Cardiac fibroblast (primary cell): ENCODE measurements around the gene PRMT7.

Source experiments
- DNase-seq, 2 donors: peaks; one replicate each; pipeline versions ENCODE4 v3.0.0 to v3.0.0-alpha.2; 2010; ENCODE audit warnings: low read depth in 2 of 2
- H3K4me3 ChIP-seq, 2 donors: replicated peaks in 1 of 2; 1 replicate in 1 of 2; 2 replicates in 1 of 2; pipeline ENCODE4 v1.5.1; 2011; ENCODE audit warnings: low read depth in 2 of 2, low read length in 2 of 2, mild to moderate bottlenecking in 2 of 2, moderate library complexity in 1 of 2
- TF ChIP-seq, protein P1 (sequence below): IDR thresholded peaks from one replicate; pipeline ENCODE4 v1.5.1; 2011; ENCODE audit warnings: low read depth, mild to moderate bottlenecking, low read length, inconsistent platforms

Gene PRMT7

DNA sequence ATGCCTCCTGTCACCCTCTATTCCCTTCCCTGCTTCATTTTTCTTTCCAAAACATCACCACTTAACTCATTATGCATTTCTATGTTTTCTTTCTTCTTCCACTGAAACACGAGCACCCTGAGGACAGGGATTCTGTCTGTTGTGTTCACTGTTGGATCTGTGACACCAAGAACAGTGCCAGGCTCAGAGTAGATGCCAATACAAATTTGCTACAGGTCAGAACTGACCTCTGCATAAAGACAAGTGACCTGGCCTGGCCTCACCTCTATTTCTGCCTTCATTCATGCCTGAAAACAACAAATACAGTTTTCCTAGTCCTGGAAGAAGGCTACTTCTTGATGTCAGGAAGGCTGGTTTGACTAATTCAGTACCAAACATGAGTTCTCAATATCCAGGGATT lies 92.4 kb downstream of the PRMT7 start:
- TF ChIP-seq, protein P1, sequence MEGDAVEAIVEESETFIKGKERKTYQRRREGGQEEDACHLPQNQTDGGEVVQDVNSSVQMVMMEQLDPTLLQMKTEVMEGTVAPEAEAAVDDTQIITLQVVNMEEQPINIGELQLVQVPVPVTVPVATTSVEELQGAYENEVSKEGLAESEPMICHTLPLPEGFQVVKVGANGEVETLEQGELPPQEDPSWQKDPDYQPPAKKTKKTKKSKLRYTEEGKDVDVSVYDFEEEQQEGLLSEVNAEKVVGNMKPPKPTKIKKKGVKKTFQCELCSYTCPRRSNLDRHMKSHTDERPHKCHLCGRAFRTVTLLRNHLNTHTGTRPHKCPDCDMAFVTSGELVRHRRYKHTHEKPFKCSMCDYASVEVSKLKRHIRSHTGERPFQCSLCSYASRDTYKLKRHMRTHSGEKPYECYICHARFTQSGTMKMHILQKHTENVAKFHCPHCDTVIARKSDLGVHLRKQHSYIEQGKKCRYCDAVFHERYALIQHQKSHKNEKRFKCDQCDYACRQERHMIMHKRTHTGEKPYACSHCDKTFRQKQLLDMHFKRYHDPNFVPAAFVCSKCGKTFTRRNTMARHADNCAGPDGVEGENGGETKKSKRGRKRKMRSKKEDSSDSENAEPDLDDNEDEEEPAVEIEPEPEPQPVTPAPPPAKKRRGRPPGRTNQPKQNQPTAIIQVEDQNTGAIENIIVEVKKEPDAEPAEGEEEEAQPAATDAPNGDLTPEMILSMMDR: no peak
- no peak for DNase-seq
- H3K4me3 ChIP-seq: no peak overlapping the region

DNA sequence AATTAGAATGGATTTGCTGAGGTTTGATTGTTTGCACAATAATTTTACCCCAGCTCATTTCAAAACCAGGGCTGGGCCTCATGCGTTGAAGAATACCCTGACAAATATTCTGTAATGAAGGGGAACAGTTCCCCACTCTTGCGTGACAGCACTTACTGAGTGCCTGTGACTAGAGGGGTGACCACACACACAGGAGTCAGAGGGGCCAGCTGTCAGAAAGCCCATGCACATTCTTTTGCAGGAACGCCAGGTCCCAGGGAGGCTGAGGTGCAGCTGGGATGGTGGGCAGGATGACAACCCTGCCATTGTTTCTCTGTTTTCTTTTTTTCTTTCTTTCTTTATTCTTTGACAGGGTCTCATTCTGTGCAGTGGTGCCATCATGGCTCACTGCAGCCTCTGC lies 92.9 kb downstream of the PRMT7 start:
- no peak for DNase-seq
- TF ChIP-seq, protein P1: no peak

DNA sequence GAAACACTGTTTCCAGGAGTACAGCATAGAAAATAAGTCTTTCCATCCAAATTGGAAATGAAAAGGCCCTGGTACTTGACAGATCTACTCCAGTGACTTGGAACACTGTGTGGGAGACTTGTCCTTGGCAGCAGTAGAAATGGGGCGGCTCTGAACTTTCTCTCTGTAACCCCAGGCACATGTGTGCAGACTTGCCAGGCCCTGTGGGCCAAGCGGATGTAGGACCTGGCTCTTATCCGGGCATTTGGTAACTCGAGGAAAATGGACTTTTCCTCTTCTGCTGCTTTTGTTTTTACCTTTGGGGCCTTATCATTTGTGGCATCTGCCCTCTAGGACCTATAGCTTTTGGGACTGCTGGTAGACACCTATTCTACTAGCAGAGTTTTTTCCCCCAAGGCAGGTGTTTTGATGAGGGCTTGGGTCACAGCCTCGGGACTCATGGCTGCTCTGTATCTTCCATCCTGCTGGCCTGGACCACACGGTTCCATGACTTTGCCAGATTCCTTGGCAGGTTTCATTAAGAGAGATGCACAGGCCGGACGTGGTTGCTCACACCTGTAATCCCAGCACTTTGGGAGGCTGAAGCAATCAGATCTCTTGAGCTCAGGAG lies 94.0 kb downstream of the PRMT7 start:
- TF ChIP-seq, protein P1: no peak
- no peak for DNase-seq
- no peak overlapping the region for H3K4me3 ChIP-seq

More for the DNA sequence above, 92.9 kb downstream of the PRMT7 start:
- no peak overlapping the region for H3K4me3 ChIP-seq

DNA sequence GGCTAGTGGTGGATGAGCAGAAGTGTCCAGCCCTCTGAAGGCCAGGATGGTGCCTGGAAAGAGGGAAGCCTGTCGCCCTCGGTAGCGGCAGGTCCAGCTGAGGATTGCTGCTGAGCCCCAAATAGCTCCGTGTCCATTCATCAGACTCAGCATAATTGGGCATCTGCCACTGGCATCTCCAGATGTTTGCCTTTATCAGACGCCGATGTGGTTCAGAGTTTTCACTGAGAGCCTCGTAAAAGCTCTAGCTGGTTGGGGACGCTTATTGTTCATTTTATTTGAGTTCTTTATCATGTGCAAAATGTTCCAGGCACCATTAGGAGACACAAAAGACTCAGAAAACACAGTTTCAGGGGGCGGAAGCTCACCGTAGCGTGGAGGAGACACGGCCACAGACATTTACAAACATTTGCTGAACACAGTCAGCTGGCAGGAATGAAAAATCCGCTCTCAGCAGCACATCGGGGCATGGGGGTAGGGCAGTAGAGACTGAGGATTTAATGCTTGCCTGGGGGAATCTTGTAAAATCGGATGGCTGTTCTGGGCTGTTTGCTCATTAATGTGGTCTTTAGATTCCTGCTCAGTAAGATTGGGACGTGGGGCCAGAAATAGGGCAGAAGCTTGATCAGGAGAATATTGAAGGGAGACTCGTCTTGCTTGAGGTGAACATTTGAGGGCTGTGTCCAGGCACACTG lies 95.8 kb downstream of the PRMT7 start:
- DNase-seq: no peak
- TF ChIP-seq, protein P1: no peak
- H3K4me3 ChIP-seq: no peak overlapping the region
